ENCODE results near the gene IGF2. TPM values are rescaled to one million over a fixed set of nuclear protein-coding genes. Genes with fewer than 3 reads are reported as not detected.

The IGF2 gene
- total RNA-seq, 1 experiment from 2014 or later: 0.24 TPM

GRCh38 chr11:2137202-2138067 is 1.8 kb downstream of the IGF2 start:
- no peak for DNase-seq (ENCODE audit: low read depth)

GRCh38 chr11:2136952-2137201 is 2.3 kb downstream of the IGF2 start:
- DNase-seq (ENCODE audit: low read depth): no peak

- DNase-seq (ENCODE audit: low read depth): no peak
Observed at GRCh38 chr11:2136209-2136951, 2.8 kb downstream of the IGF2 start.

GRCh38 chr11:2135648-2136201 is 3.5 kb downstream of the IGF2 start:
- no peak for DNase-seq (ENCODE audit: low read depth)

GRCh38 chr11:2135018-2135569 is 4.1 kb downstream of the IGF2 start:
- DNase-seq (ENCODE audit: low read depth): no peak

- DNase-seq (ENCODE audit: low read depth): no peak
Observed at GRCh38 chr11:2134022-2135010, 4.9 kb downstream of the IGF2 start.

- no peak for DNase-seq (ENCODE audit: low read depth)
Observed at GRCh38 chr11:2133241-2134021, 5.8 kb downstream of the IGF2 start.

- DNase-seq (ENCODE audit: low read depth): no peak
Observed at GRCh38 chr11:2132874-2133240, 6.3 kb downstream of the IGF2 start.

GRCh38 chr11:2132246-2132645 is 6.9 kb downstream of the IGF2 start:
- no peak for DNase-seq (ENCODE audit: low read depth)

- no peak for DNase-seq (ENCODE audit: low read depth)
Observed at GRCh38 chr11:2131371-2132236, 7.6 kb downstream of the IGF2 start.

GRCh38 chr11:2130881-2131352 is 8.3 kb downstream of the IGF2 start:
- DNase-seq (ENCODE audit: low read depth): no peak

- DNase-seq (ENCODE audit: low read depth): no peak
Observed at GRCh38 chr11:2129699-2130366, 9.4 kb downstream of the IGF2 start.

GRCh38 chr11:2129308-2129698 is 9.9 kb downstream of the IGF2 start:
- no peak for DNase-seq (ENCODE audit: low read depth)

- no peak for DNase-seq (ENCODE audit: low read depth)
Observed at GRCh38 chr11:2128511-2129307, 10.5 kb downstream of the IGF2 start.

GRCh38 chr11:2128130-2128510 is 11.1 kb downstream of the IGF2 start:
- no peak for DNase-seq (ENCODE audit: low read depth)

- no peak for DNase-seq (ENCODE audit: low read depth)
Observed at GRCh38 chr11:2127482-2128129, 11.6 kb downstream of the IGF2 start.

GRCh38 chr11:2126520-2127085 is 12.6 kb downstream of the IGF2 start:
- no peak for DNase-seq (ENCODE audit: low read depth)
